A549 (cell line): ENCODE results near the gene TNF.

Experiments
- CTCF ChIP-seq: fragments of >200 bp; sonication (Bioruptor Twin); formaldehyde crosslinking; IDR thresholded peaks from 3 replicates; pipeline ENCODE4 v1.5.1; 2016
- EP300 ChIP-seq, 2 experiments: fragments of >200 bp; sonication (Bioruptor Twin); formaldehyde crosslinking; IDR thresholded peaks; 2 replicates in 1 of 2; 3 replicates in 1 of 2; pipeline ENCODE4 v1.6.1; 2016 to 2017
- HMGXB4 ChIP-seq: fragments of 250-450 bp; sonication (Bioruptor Pico); IDR thresholded peaks from 2 replicates; pipeline ENCODE4 v1.5.0; 2021; ENCODE audit warnings: mild to moderate bottlenecking, moderate library complexity, borderline replicate concordance
- ZFP36 ChIP-seq: fragments of 450-650 bp; IDR thresholded peaks from 2 replicates; pipeline ENCODE4 v1.6.1; 2014; ENCODE audit warnings: borderline replicate concordance; ENCODE audit not compliant: partially characterized antibody

GRCh38 chr6:31574106-31575061 lies 981 bp upstream of the TNF start:
- TF ChIP-seq EP300 (IDR thresholded peaks at IDR 0.05) = no peak
- TF ChIP-seq HMGXB4 (CRISPR knock-in tag) = no peak
- no peak for TF ChIP-seq CTCF
- no peak for TF ChIP-seq ZFP36
